HCT116 (cell line): ENCODE results near the gene DNAH9. TPM values are rescaled to one million over a fixed set of nuclear protein-coding genes. Genes with fewer than 3 reads are reported as not detected.
"Not testable (repeated sequence)": the region's sequence is repeated elsewhere in the genome, so short reads cannot be mapped to it uniquely, and the experiment has no call there.

ENCODE experiments used
- ATAC-seq: fragments of 200-7000 bp; cut with Tn5 transposase; 2 replicates; pipeline ENCODE4 v1.9.1; 2020; ENCODE audit warnings: mild to moderate bottlenecking, moderate library complexity
- BruUV-seq: library from RNA; stranded (reverse); fragments of 400-500 nt; replicated peaks from 2 replicates; lab custom pipeline; 2021; lab: Mats Ljungman, UMichigan
- CTCF ChIA-PET: fragments of 300-600 bp; sonication (Branson Sonifier 250); formaldehyde crosslinking; loops from one replicate; lab custom pipeline; 2021; ENCODE audit warnings: antibody characterized with exemption; lab: Charles Lee
- POLR2A ChIA-PET: fragments of 300-600, 350-600 bp; sonication (Branson Sonifier 250); formaldehyde crosslinking; loops from one replicate; lab custom pipeline; 2021; ENCODE audit warnings: antibody characterized with exemption; lab: Charles Lee
- RAD21 ChIA-PET, 2 experiments: fragments of 300-600 bp; sonication (Branson Sonifier 250); formaldehyde crosslinking; loops; one replicate each; lab custom pipeline; 2023; ENCODE audit warnings: low total read pairs in 2 of 2; ENCODE audit not compliant: uncharacterized antibody in 2 of 2, unreplicated experiment in 2 of 2, low non-redundant PET in 1 of 2; lab: Charles Lee
- DNase-seq: peaks from one replicate; pipeline ENCODE4 v3.0.0-alpha.2; 2010; ENCODE audit warnings: low read depth, low spot score
- H2AFZ ChIP-seq: fragments of 200-600 bp; shearing (Covaris generic), sonication (generic); 2 replicates; pipeline ENCODE4 v1.6.1; 2017; ENCODE audit warnings: low read depth, mixed run types, mixed read lengths, antibody characterized with exemption, low read length; ENCODE audit not compliant: poor library complexity, severe bottlenecking
- H3K27ac ChIP-seq: 2 replicates; pipeline ENCODE4 v1.5.1; 2012; ENCODE audit warnings: low read depth, low read length
- H3K27me3 ChIP-seq: fragments of 200-600 bp; sonication (generic); 2 replicates; pipeline ENCODE4 v1.6.1; 2016; ENCODE audit warnings: mixed run types, low read length, mixed read lengths; ENCODE audit not compliant: insufficient read depth
- H3K36me3 ChIP-seq, 2 experiments: fragments of 200-500 bp in 1 of 2; fragments of 200-600 bp in 1 of 2; sonication (Bioruptor generic) in 1 of 2; sonication (generic) in 1 of 2; 2 replicates each; pipeline versions ENCODE4 v1.5.1 to v1.6.1; 2014 to 2016; ENCODE audit warnings: low read length in 2 of 2, inconsistent platforms in 1 of 2, mixed read lengths in 1 of 2, mixed run types in 1 of 2; ENCODE audit not compliant: insufficient read depth in 2 of 2, control insufficient read depth in 1 of 2
- H3K4me1 ChIP-seq, 2 experiments: fragments of 200-600 bp in 1 of 2; sonication (generic) in 1 of 2; 2 replicates each; pipeline versions ENCODE4 v1.5.1 to v1.6.1; 2012 to 2017; ENCODE audit warnings: low read length in 2 of 2, inconsistent platforms in 1 of 2, mild to moderate bottlenecking in 1 of 2, mixed read lengths in 1 of 2, mixed run types in 1 of 2, moderate library complexity in 1 of 2; ENCODE audit not compliant: insufficient read depth in 2 of 2, control insufficient read depth in 1 of 2
- H3K4me2 ChIP-seq: fragments of 200-600 bp; sonication (generic); 2 replicates; pipeline ENCODE4 v1.6.1; 2017; ENCODE audit warnings: mixed run types, low read length, mixed read lengths
- H3K4me3 ChIP-seq, 2 experiments: fragments of 200-600 bp in 1 of 2; sonication (generic) in 1 of 2; replicated peaks in 1 of 2; 2 replicates each; pipeline ENCODE4 v1.5.1; 2011 to 2016; ENCODE audit warnings: low read length in 2 of 2, control low read depth in 1 of 2, low read depth in 1 of 2, mild to moderate bottlenecking in 1 of 2, mixed read lengths in 1 of 2, mixed run types in 1 of 2
- H3K79me2 ChIP-seq: fragments of 200-600 bp; sonication (generic); 2 replicates; pipeline ENCODE4 v1.6.1; 2017; ENCODE audit warnings: mild to moderate bottlenecking, mixed run types, low read length, moderate library complexity, mixed read lengths; ENCODE audit not compliant: insufficient read depth
- H3K9ac ChIP-seq: fragments of 200-600 bp; sonication (generic); 2 replicates; pipeline ENCODE4 v1.6.1; 2016; ENCODE audit warnings: low read length, mixed read lengths
- H3K9me2 ChIP-seq: fragments of 200-600 bp; sonication (generic), shearing (Covaris generic); 2 replicates; pipeline ENCODE4 v1.6.1; 2017; ENCODE audit warnings: mixed run types, mild to moderate bottlenecking, moderate library complexity; ENCODE audit not compliant: insufficient read depth
- H3K9me3 ChIP-seq, 2 experiments: fragments of 200-500 bp in 1 of 2; fragments of 200-600 bp in 1 of 2; sonication (Bioruptor generic) in 1 of 2; sonication (generic) in 1 of 2; 2 replicates each; pipeline ENCODE4 v1.6.1; 2014 to 2017; ENCODE audit warnings: low read length in 2 of 2, mixed read lengths in 2 of 2, inconsistent platforms in 1 of 2, low read depth in 1 of 2, mild to moderate bottlenecking in 1 of 2, mixed run types in 1 of 2, moderate library complexity in 1 of 2; ENCODE audit not compliant: control insufficient read depth in 1 of 2, insufficient read depth in 1 of 2
- H4K20me1 ChIP-seq: fragments of 200-600 bp; sonication (generic), shearing (Covaris generic); 2 replicates; pipeline ENCODE4 v1.6.1; 2017; ENCODE audit warnings: mixed run types, mild to moderate bottlenecking, moderate library complexity; ENCODE audit not compliant: insufficient read depth
- CEBPB ChIP-seq: IDR thresholded peaks from 2 replicates; pipeline ENCODE4 v1.6.1; 2012; ENCODE audit warnings: low read depth
- EGR1 ChIP-seq: IDR thresholded peaks from 2 replicates; pipeline ENCODE4 v1.6.1; 2012; ENCODE audit warnings: low read depth
- FOSL1 ChIP-seq: IDR thresholded peaks from 2 replicates; pipeline ENCODE4 v1.6.1; 2012; ENCODE audit warnings: low read depth
- JUND ChIP-seq: IDR thresholded peaks from 2 replicates; pipeline ENCODE4 v1.6.1; 2012
- MAX ChIP-seq: IDR thresholded peaks from 2 replicates; pipeline ENCODE4 v1.6.1; 2012
- POLR2A ChIP-seq: IDR thresholded peaks from 2 replicates; pipeline ENCODE4 v1.7.0; 2011; ENCODE audit warnings: borderline replicate concordance; ENCODE audit not compliant: insufficient read depth, insufficient read length; ENCODE audit errors: extremely low read depth
- REST ChIP-seq: IDR thresholded peaks from 2 replicates; pipeline ENCODE4 v1.6.1; 2012; ENCODE audit warnings: low read depth
- SP1 ChIP-seq: IDR thresholded peaks from 2 replicates; pipeline ENCODE4 v1.6.1; 2012; ENCODE audit warnings: low read depth
- TCF7L2 ChIP-seq: IDR thresholded peaks from 2 replicates; pipeline ENCODE4 v1.7.0; 2011; ENCODE audit warnings: borderline replicate concordance, inconsistent platforms; ENCODE audit not compliant: insufficient read depth, insufficient read length; ENCODE audit errors: extremely low read depth
- YY1 ChIP-seq: IDR thresholded peaks from 2 replicates; pipeline ENCODE4 v1.6.1; 2011; ENCODE audit warnings: low read length, low read depth, moderate library complexity, mild to moderate bottlenecking; ENCODE audit not compliant: insufficient replicate concordance; ENCODE audit errors: extremely low read depth
- ZBTB33 ChIP-seq: IDR thresholded peaks from 2 replicates; pipeline ENCODE4 v1.6.1; 2011; ENCODE audit warnings: mild to moderate bottlenecking, low read length, moderate library complexity; ENCODE audit not compliant: insufficient replicate concordance; ENCODE audit errors: extremely low read depth
- intact Hi-C: fragments of 100-400 bp; cut with micrococcal nuclease; formaldehyde crosslinking; loops from 2 replicates; pipeline ENCODE4 v1.10.0; 2022
- total RNA-seq: library from RNA; stranded (reverse); gene quantifications from one replicate; pipeline ENCODE4 v1.2.1, GENCODE V29; 2021; ENCODE audit not compliant: unreplicated experiment

DNAH9 gene
- total RNA-seq, 1 experiment from 2014 or later = not detected

GRCh38 chr17:11969565-11969964 is 371.3 kb downstream of the DNAH9 start:
- Histone ChIP-seq H3K79me2 (no peaks in the 10 kb centered on the region), H3K4me3 (no peak overlapping the region), H3K4me2 (no peak overlapping the region), H3K27me3 (no peaks in the 10 kb centered on the region), H3K9me2 (no peaks in the 10 kb centered on the region), H3K9me3 (peaks cover 0 to 5% of the 10 kb centered on the region in 2 experiments; a peak in 1 of 4 replicates), H4K20me1 (no peaks in the 10 kb centered on the region), H2AFZ (no peak overlapping the region), H3K9ac (no peak overlapping the region), H3K4me1 (peaks cover 0 to 6% of the 10 kb centered on the region in 2 experiments; a peak in 1 of 4 replicates), H3K27ac (no peak overlapping the region), H3K36me3 (no peaks in the 10 kb centered on the region; a peak in 1 of 4 replicates)
- intact Hi-C loops = no loop called here
- ATAC-seq (no peak), DNase-seq (no peak)
- TF ChIP-seq JUND (no peak), SP1 (no peak), ZBTB33 (no peak), EGR1 (no peak), FOSL1 (no peak), POLR2A (no peak), MAX (no peak), TCF7L2 (no peak), YY1 (no peak), CEBPB (no peak), REST (no peak)
- RAD21 ChIA-PET = no interaction called here
- POLR2A ChIA-PET = no interaction called here
- BruUV-seq = no TSS peak
- CTCF ChIA-PET = no interaction called here

- H3K27ac ChIP-seq, DNase-seq, CTCF ChIA-PET, H3K9ac ChIP-seq, H3K4me2 ChIP-seq, H3K36me3 ChIP-seq, POLR2A ChIA-PET, RAD21 ChIA-PET, BruUV-seq, H3K79me2 ChIP-seq, H3K27me3 ChIP-seq, ATAC-seq, H3K4me1 ChIP-seq, H3K4me3 ChIP-seq, intact Hi-C loops, H4K20me1 ChIP-seq, H3K9me2 ChIP-seq, H2AFZ ChIP-seq, H3K9me3 ChIP-seq: not testable (repeated sequence)
Observed at GRCh38 chr17:11972741-11973140, 374.5 kb downstream of the DNAH9 start.
